Neuronal stem cell (in vitro differentiated cells): ENCODE data around the gene MTG1.

Experiments used
- DNase-seq: peaks from one replicate; pipeline ENCODE4 v3.0.0-alpha.2; 2013; ENCODE audit warnings: low spot score
- H2AFZ ChIP-seq: one replicate; pipeline ENCODE4 v1.6.1; 2013; ENCODE audit warnings: mild to moderate bottlenecking, low read length, inconsistent platforms
- H2AK5ac ChIP-seq: 2 replicates; pipeline ENCODE4 v1.6.1; 2013; ENCODE audit warnings: low read depth, mild to moderate bottlenecking, inconsistent platforms, low read length, moderate library complexity, mixed read lengths
- H2BK120ac ChIP-seq: 2 replicates; pipeline ENCODE4 v1.6.1; 2013; ENCODE audit warnings: low read depth, mild to moderate bottlenecking, inconsistent platforms, low read length, moderate library complexity, mixed read lengths
- H2BK12ac ChIP-seq: one replicate; pipeline ENCODE4 v1.6.1; 2013; ENCODE audit warnings: low read length, inconsistent platforms
- H2BK15ac ChIP-seq: 2 replicates; pipeline ENCODE4 v1.6.1; 2013; ENCODE audit warnings: mild to moderate bottlenecking, low read length, inconsistent platforms, mixed read lengths
- H2BK5ac ChIP-seq: one replicate; pipeline ENCODE4 v1.6.1; 2013; ENCODE audit warnings: inconsistent platforms, mild to moderate bottlenecking, low read length, moderate library complexity
- H3K14ac ChIP-seq: one replicate; pipeline ENCODE4 v1.6.1; 2013; ENCODE audit warnings: low read length, inconsistent platforms
- H3K18ac ChIP-seq: 2 replicates; pipeline ENCODE4 v1.6.1; 2013; ENCODE audit warnings: low read length, inconsistent platforms
- H3K23ac ChIP-seq: 2 replicates; pipeline ENCODE4 v1.6.1; 2013; ENCODE audit warnings: low read depth, mild to moderate bottlenecking, mixed read lengths, low read length, inconsistent platforms; ENCODE audit not compliant: poor library complexity
- H3K27ac ChIP-seq: replicated peaks from 3 replicates; pipeline ENCODE4 v1.5.1; 2013; ENCODE audit warnings: low read length, inconsistent platforms
- H3K27me3 ChIP-seq, 3 experiments: 2 replicates each; pipeline ENCODE4 v1.6.1; 2013; ENCODE audit warnings: low read length in 3 of 3, mild to moderate bottlenecking in 2 of 3, inconsistent platforms in 1 of 3, low read depth in 1 of 3, mixed read lengths in 1 of 3, moderate library complexity in 1 of 3; ENCODE audit not compliant: control insufficient read depth in 3 of 3, insufficient read depth in 3 of 3
- H3K36me3 ChIP-seq, 2 donors: replicated peaks in 1 of 2; 2 replicates each; pipeline ENCODE4 v1.6.1; 2013; ENCODE audit warnings: low read length in 2 of 2; ENCODE audit not compliant: control insufficient read depth in 2 of 2, insufficient read depth in 2 of 2
- H3K4ac ChIP-seq: 2 replicates; pipeline ENCODE4 v1.6.1; 2013; ENCODE audit warnings: inconsistent platforms, mild to moderate bottlenecking, low read length, moderate library complexity
- H3K4me1 ChIP-seq, 2 donors: 1 replicate in 1 of 2; 2 replicates in 1 of 2; pipeline ENCODE4 v1.6.1; 2013; ENCODE audit warnings: low read length in 2 of 2, low read depth in 1 of 2; ENCODE audit not compliant: control insufficient read depth in 2 of 2, insufficient read depth in 1 of 2
- H3K4me2 ChIP-seq: one replicate; pipeline ENCODE4 v1.6.1; 2013; ENCODE audit warnings: mild to moderate bottlenecking, low read length, inconsistent platforms; ENCODE audit not compliant: insufficient read depth, poor library complexity, severe bottlenecking
- H3K4me3 ChIP-seq, 2 donors: 2 replicates each; pipeline ENCODE4 v1.5.1; 2013; ENCODE audit warnings: low read length in 2 of 2, mild to moderate bottlenecking in 2 of 2, inconsistent platforms in 1 of 2, moderate library complexity in 1 of 2
- H3K79me1 ChIP-seq: one replicate; pipeline ENCODE4 v1.6.1; 2013; ENCODE audit warnings: low read depth, mild to moderate bottlenecking, inconsistent platforms, low read length, moderate library complexity
- H3K9ac ChIP-seq: one replicate; pipeline ENCODE4 v1.6.1; 2013; ENCODE audit warnings: mild to moderate bottlenecking, low read depth, low read length, inconsistent platforms; ENCODE audit not compliant: poor library complexity
- H3K9me3 ChIP-seq, 2 donors: replicated peaks in 1 of 2; 2 replicates each; pipeline versions ENCODE3 to v1.6.1; 2013; ENCODE audit warnings: low read length in 2 of 2, mild to moderate bottlenecking in 2 of 2, inconsistent platforms in 1 of 2, low read depth in 1 of 2, mixed read lengths in 1 of 2, moderate library complexity in 1 of 2; ENCODE audit not compliant: control insufficient read depth in 2 of 2, insufficient read depth in 1 of 2
- H4K8ac ChIP-seq: one replicate; pipeline ENCODE4 v1.6.1; 2013; ENCODE audit warnings: low read depth, mild to moderate bottlenecking, inconsistent platforms, low read length, moderate library complexity
- H4K91ac ChIP-seq: one replicate; pipeline ENCODE4 v1.6.1; 2013; ENCODE audit warnings: low read length, low read depth, mild to moderate bottlenecking, inconsistent platforms; ENCODE audit not compliant: poor library complexity
- WGBS, 2 donors: extraction: QIAGEN DNeasy Blood & Tissue Kit; methylation state at CpG; one replicate each; pipeline ENCODE4 v1.1.7; 2013; ENCODE audit warnings: missing lambda C conversion rate in 2 of 2, mixed read lengths in 1 of 2; ENCODE audit not compliant: insufficient read length in 2 of 2, insufficient replicate concordance in 1 of 2; ENCODE audit errors: extremely low coverage in 2 of 2; 5-methylcytosine and 5-hydroxymethylcytosine counted together

MTG1 gene

DNA sequence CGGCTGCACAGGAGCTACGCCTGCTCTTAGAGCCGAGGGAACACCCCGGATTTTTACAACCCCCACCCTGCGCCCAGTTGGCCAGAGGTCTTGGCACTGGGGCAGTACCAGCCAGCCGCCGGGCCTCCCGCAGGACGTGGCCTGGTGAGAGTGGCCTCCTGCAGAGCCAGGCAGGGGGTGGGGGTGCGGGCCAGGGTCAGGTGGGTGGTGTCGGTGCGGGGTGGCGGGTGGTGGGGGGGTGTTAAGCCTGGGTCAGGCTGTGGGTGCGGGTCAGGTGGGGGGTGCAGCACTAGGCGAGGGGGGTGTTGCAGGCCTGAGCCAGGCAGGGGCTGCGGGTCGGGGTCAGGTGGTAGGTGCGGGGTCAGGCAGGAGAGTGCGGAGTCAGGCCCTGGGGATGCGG is 21.4 kb upstream of the MTG1 start:
- Histone ChIP-seq H3K4ac (no peak overlapping the region), H2BK5ac (no peak overlapping the region), H3K79me1 (peaks cover 4% of the 10 kb centered on the region), H4K8ac (no peak overlapping the region), H2AFZ (no peak overlapping the region), H3K27me3 (peaks cover 0 to 11% (median 8%) of the 10 kb centered on the region in 3 experiments), H3K23ac (no peak overlapping the region), H3K27ac (no peak overlapping the region), H4K91ac (no peak overlapping the region), H2AK5ac (peak overlapping the region; percentile 91), H2BK15ac (no peak overlapping the region), H3K9me3 (peaks cover 0 to 4% of the 10 kb centered on the region in 2 donors), H2BK120ac (no peak overlapping the region), H3K4me1 (peaks cover 0 to 5% of the 10 kb centered on the region in 2 donors), H3K9ac (peak overlapping the region; percentile 63), H3K36me3 (peaks cover 29 to 39% of the 10 kb centered on the region in 2 donors), H3K14ac (no peak overlapping the region), H2BK12ac (no peak overlapping the region), H3K4me3 (peak overlapping the region; percentile 71 to 94), H3K4me2 (peak overlapping the region; percentile 54), H3K18ac (peak overlapping the region; percentile 57)
- no peak for DNase-seq
- no CpG with 5 or more reads among the region's 20 CpGs for WGBS, 2 donors

DNA sequence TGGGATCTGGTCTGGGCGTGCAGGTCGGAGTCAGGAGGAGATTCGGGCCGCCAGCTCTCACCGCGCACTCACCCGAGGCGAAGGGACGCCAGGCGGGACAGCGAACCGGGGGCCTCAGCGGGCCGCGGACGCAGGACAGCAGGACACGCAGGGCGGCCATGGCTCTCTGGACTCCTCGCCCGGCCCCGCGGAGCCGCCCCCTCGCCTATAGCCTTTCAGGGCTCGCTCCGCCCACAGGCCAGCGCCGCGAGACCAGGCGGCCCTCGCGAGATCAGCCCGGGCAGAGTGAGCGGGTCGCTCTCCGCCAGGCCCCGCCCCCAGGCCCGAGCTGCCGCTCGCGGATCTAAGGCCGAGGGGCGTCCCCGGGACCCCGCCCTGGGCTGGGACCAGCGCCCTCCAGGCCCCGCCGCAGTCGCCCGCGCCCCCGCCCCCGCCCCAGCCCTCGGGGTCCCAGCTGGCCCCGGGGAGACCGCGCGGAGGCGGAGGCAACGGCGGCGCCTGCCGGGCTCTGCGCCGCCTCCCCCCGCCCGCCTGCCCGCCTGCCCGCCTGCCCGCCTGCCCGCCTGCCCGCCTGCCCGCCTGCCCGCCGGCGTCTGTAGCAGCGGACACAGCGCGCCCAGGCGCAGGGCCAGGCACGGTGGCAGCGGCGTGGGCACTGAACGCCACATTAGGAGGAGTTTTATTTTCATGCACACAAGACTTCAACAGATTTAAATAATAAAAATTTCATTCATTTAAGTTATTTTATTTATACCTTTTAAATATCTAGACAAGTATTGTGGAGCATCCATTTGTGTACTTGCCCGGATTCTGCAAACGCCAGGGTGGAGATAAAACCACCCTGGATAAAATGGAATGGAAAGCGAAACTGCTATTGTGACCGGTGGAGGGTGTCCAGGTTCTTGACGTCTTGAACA is 20.5 kb upstream of the MTG1 start, which contains the start of gene ECHS1:
ECHS1 (minus strand) TSS at position 181 of the 917 bp plus-strand sequence; CDS start at position 160, 21 bp downstream.
- H3K27me3 ChIP-seq = peaks cover 0 to 15% (median 8%) of the 10 kb centered on the region in 3 experiments
- no peak within 1 kb of the TSS for H2BK12ac ChIP-seq
- H3K27ac ChIP-seq = no peak within 1 kb of the TSS
- no peak within 1 kb of the TSS for H3K4ac ChIP-seq
- DNase-seq = peak; percentile 95
- peak within 1 kb of the TSS; percentile 89 for H3K23ac ChIP-seq
- H3K18ac ChIP-seq = peak within 1 kb of the TSS; percentile 100
- H2BK120ac ChIP-seq = no peak within 1 kb of the TSS
- H3K79me1 ChIP-seq = peaks cover 4% of the 10 kb centered on the region
- H3K4me2 ChIP-seq = peak within 1 kb of the TSS; percentile 54
- no peak within 1 kb of the TSS for H2BK15ac ChIP-seq
- H4K8ac ChIP-seq = no peak within 1 kb of the TSS
- peak within 1 kb of the TSS; percentile 38 for H3K14ac ChIP-seq
- no peak within 1 kb of the TSS for H4K91ac ChIP-seq
- H3K9ac ChIP-seq = peak within 1 kb of the TSS; percentile 99
- H2AK5ac ChIP-seq = peak within 1 kb of the TSS; percentile 91
- peak within 1 kb of the TSS; percentile 94 for H2AFZ ChIP-seq
- H3K4me1 ChIP-seq = peaks cover 4 to 11% of the 10 kb centered on the region in 2 donors
- no CpG with 5 or more reads among the region's 89 CpGs for WGBS, 2 donors
- peaks cover 24 to 34% of the 10 kb centered on the region in 2 donors for H3K36me3 ChIP-seq
- peaks cover 0 to 4% of the 10 kb centered on the region in 2 donors for H3K9me3 ChIP-seq
- H2BK5ac ChIP-seq = no peak within 1 kb of the TSS
- H3K4me3 ChIP-seq = peak within 1 kb of the TSS; percentile 94 to 100

DNA sequence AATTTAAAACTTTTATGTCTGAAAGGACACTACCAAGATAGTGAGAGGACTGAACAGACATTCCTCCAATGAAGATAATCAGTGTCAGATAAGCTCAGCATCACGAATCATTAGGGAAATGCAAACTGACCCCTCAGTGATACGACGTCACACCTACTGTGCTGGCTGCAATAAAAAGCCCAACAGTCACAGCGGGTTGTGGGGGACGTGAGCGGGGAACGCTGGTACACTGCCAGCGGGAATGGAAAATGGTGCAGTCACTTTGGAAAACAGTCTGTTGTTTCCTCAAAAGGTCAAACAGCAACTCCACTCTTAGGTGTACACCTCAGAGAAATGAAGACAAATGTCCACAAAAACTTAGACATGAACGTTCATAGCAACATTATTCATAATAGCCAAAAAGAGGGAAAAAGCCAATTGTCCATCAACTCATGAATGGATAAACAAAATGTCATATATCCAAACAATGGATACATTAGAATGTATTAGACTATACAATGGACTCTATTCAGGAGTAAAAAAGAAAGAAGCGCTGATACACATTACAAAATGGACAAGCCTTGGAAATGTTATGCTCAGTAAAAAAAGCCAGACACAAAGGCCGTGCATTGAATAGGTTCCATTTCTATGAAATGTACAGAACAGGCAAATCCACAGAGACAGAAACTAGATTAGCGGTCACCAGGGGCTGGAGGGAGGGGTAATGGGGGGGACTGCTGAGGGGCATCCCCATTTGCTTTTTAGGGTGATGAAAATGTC is 18.4 kb upstream of the MTG1 start:
- no peak overlapping the region for H2AFZ ChIP-seq
- no peak for DNase-seq
- peaks cover 0 to 1% of the 10 kb centered on the region in 2 donors for H3K9me3 ChIP-seq
- H2BK15ac ChIP-seq = no peak overlapping the region
- H2BK120ac ChIP-seq = no peak overlapping the region
- H3K23ac ChIP-seq = no peak overlapping the region
- peaks cover 7 to 11% of the 10 kb centered on the region in 2 donors for H3K4me1 ChIP-seq
- H4K8ac ChIP-seq = no peak overlapping the region
- no peak overlapping the region for H2AK5ac ChIP-seq
- peaks cover 0 to 15% (median 8%) of the 10 kb centered on the region in 3 experiments for H3K27me3 ChIP-seq
- no peak overlapping the region for H3K4ac ChIP-seq
- H3K79me1 ChIP-seq = peaks cover 8% of the 10 kb centered on the region
- no peak overlapping the region for H2BK5ac ChIP-seq
- peaks cover 6 to 13% of the 10 kb centered on the region in 2 donors for H3K36me3 ChIP-seq
- no peak overlapping the region for H4K91ac ChIP-seq
- no peak overlapping the region for H3K4me3 ChIP-seq
- no peak overlapping the region for H3K4me2 ChIP-seq
- H3K27ac ChIP-seq = no peak overlapping the region
- H3K14ac ChIP-seq = no peak overlapping the region
- WGBS, 2 donors = no CpG with 5 or more reads among the region's 12 CpGs
- no peak overlapping the region for H2BK12ac ChIP-seq
- no peak overlapping the region for H3K9ac ChIP-seq
- H3K18ac ChIP-seq = no peak overlapping the region
